SU-DHL-6 (cell line): ENCODE measurements around the gene ATP4A.
"Not testable (repeated sequence)": the region's sequence is repeated elsewhere in the genome, so short reads cannot be mapped to it uniquely, and the experiment has no call there.

ENCODE experiments used
- CTCF ChIP-seq: fragments of 200-600 bp; sonication (generic); IDR thresholded peaks from one replicate; pipeline ENCODE4 v1.5.1; 2017; ENCODE audit warnings: antibody characterized with exemption, mild to moderate bottlenecking, low read length, moderate library complexity; ENCODE audit not compliant: insufficient read depth, poor library complexity, severe bottlenecking
- EZH2phosphoT487 ChIP-seq: fragments of 200-600 bp; sonication (generic), shearing (Covaris generic); conservative IDR thresholded peaks from 2 replicates; pipeline ENCODE4 v1.6.1; 2018; ENCODE audit warnings: mild to moderate bottlenecking, antibody characterized with exemption, low read length, moderate library complexity, mixed read lengths

GRCh38 chr19:35607170-35607569, 43.7 kb upstream of the ATP4A start:
- not testable (repeated sequence) for TF ChIP-seq EZH2phosphoT487, CTCF
